HEK293T (cell line): ENCODE results near the gene GRID1.
"Not testable (repeated sequence)": the region's sequence is repeated elsewhere in the genome, so short reads cannot be mapped to it uniquely, and the experiment has no call there.

Experiments used
- CTCF ChIA-PET: fragments of 350-600 bp; formaldehyde crosslinking; extraction: SDS; loops from one replicate; lab custom pipeline; 2021; ENCODE audit warnings: antibody characterized with exemption, inconsistent platforms; lab: Yijun Ruan, JAX
- POLR2A ChIA-PET: fragments of 350-600 bp; formaldehyde crosslinking; extraction: SDS; loops from one replicate; lab custom pipeline; 2020; ENCODE audit warnings: antibody characterized with exemption, inconsistent platforms; lab: Yijun Ruan, JAX
- DNase-seq: peaks from one replicate; pipeline ENCODE4 v3.0.0; 2012; ENCODE audit warnings: mixed read lengths; ENCODE audit errors: extremely low spot score
- ARNT ChIP-seq: fragments of 450-650 bp; IDR thresholded peaks from 2 replicates; pipeline ENCODE4 v1.6.1; 2017; ENCODE audit warnings: mild to moderate bottlenecking
- BHLHE40 ChIP-seq: fragments of 450-650 bp; IDR thresholded peaks from 2 replicates; pipeline ENCODE4 v1.6.1; 2016; ENCODE audit warnings: mild to moderate bottlenecking, moderate library complexity, borderline replicate concordance
- CTBP1 ChIP-seq: fragments of 450-650 bp; IDR thresholded peaks from 2 replicates; pipeline ENCODE4 v1.6.1; 2016; ENCODE audit warnings: borderline replicate concordance
- ELF4 ChIP-seq: fragments of 450-650 bp; IDR thresholded peaks from 2 replicates; pipeline ENCODE4 v1.6.1; 2017; ENCODE audit warnings: antibody characterized with exemption
- FOXA1 ChIP-seq: fragments of 450-650 bp; IDR thresholded peaks from 2 replicates; pipeline ENCODE4 v1.6.1; 2016; ENCODE audit warnings: mild to moderate bottlenecking
- FOXK2 ChIP-seq: fragments of 450-650 bp; IDR thresholded peaks from 2 replicates; pipeline ENCODE4 v1.6.1; 2016; ENCODE audit warnings: mild to moderate bottlenecking
- FOXM1 ChIP-seq: fragments of 450-650 bp; IDR thresholded peaks from 2 replicates; pipeline ENCODE4 v1.6.1; 2017; ENCODE audit warnings: mild to moderate bottlenecking, borderline replicate concordance
- HDGF ChIP-seq: fragments of 450-650 bp; IDR thresholded peaks from 2 replicates; pipeline ENCODE4 v1.6.1; 2017; ENCODE audit warnings: antibody characterized with exemption, borderline replicate concordance
- L3MBTL2 ChIP-seq: fragments of 450-650 bp; conservative IDR thresholded peaks from 2 replicates; pipeline ENCODE4 v1.6.1; 2016; ENCODE audit warnings: mild to moderate bottlenecking
- LEF1 ChIP-seq: fragments of 450-650 bp; IDR thresholded peaks from 2 replicates; pipeline ENCODE4 v1.6.1; 2017; ENCODE audit warnings: mild to moderate bottlenecking, borderline replicate concordance
- NFRKB ChIP-seq: fragments of 450-650 bp; IDR thresholded peaks from 2 replicates; pipeline ENCODE4 v1.6.1; 2016; ENCODE audit warnings: mild to moderate bottlenecking, moderate library complexity
- SP1 ChIP-seq: fragments of 450-650 bp; IDR thresholded peaks from 2 replicates; pipeline ENCODE4 v1.6.1; 2017
- SUZ12 ChIP-seq: fragments of 450-650 bp; IDR thresholded peaks from 2 replicates; pipeline ENCODE4 v1.6.1; 2016; ENCODE audit warnings: mild to moderate bottlenecking
- TARDBP ChIP-seq: fragments of 450-650 bp; IDR thresholded peaks from 2 replicates; pipeline ENCODE4 v1.6.1; 2016
- ZNF384 ChIP-seq: fragments of 450-650 bp; IDR thresholded peaks from 2 replicates; pipeline ENCODE4 v1.6.1; 2016
- TF ChIP-seq, protein P1 (sequence below): fragments of 450-650 bp; IDR thresholded peaks from 2 replicates; pipeline ENCODE4 v1.6.1; 2016

GRID1 gene

DNA sequence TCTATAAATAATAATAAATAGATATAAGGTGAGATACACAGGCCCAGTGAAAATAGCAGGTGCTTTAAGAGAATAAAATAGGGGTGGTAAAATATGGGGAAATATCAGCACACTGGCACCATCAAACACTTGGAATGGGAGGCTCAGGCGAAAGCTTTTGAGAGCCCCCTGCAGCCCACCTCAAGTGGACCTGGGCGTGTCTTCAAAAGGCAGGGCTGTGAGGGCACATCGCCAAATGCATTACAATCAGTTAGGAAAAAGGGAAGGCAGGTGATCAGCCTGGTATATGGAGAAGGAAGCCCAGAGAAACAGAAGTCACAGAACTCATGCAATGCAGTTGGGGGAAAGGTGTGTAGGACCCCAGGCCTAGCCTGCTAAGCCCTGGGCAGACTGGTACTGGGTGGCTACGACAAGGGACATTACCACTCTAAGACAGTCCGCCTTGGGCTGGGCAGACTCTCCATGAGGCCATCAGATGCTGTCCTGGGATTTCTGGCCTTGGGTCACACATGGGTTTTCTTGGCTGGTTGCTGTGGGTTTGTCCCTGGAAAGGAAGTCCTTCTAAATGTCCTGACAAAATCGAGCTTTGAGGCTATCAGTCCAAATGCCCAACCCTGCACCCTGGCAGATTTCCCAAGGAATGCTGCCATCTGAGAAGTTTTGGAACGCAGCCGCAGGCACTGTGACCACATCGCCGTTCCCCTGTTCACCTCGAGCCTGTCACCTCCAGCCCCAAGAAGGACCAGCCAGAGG lies 330.6 kb downstream of the GRID1 start:
- ChIA-PET POLR2A (no interaction called here), CTCF (no interaction called here)
- no peak for DNase-seq
- TF ChIP-seq FOXK2 (no peak), SP1 (no peak), ARNT (no peak), BHLHE40 (no peak), NFRKB (no peak), L3MBTL2 (no peak), FOXM1 (no peak), ELF4 (no peak), LEF1 (no peak), FOXA1 (no peak), HDGF (no peak), TARDBP (no peak), SUZ12 (no peak), CTBP1 (no peak), ZNF384 (no peak)
- TF ChIP-seq, protein P1, sequence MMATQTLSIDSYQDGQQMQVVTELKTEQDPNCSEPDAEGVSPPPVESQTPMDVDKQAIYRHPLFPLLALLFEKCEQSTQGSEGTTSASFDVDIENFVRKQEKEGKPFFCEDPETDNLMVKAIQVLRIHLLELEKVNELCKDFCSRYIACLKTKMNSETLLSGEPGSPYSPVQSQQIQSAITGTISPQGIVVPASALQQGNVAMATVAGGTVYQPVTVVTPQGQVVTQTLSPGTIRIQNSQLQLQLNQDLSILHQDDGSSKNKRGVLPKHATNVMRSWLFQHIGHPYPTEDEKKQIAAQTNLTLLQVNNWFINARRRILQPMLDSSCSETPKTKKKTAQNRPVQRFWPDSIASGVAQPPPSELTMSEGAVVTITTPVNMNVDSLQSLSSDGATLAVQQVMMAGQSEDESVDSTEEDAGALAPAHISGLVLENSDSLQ, result no peak

DNA sequence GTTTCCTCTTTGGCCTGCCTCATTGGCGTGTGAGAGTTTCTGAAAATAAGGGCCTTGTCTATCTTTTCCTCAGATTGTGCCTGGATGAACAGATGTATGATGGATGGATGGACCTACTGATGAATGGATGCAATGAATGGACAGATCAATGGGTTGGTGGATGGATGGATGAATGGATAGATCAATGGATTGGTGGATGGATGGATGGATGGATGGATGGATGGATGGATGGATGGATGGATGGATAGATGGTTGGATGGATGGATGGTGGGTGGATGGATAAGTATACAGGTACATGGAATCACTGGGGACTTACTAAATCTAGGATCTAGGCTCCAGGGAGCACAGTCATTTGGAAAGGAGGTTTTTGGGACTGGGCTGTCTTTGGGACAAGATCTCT lies 331.9 kb downstream of the GRID1 start:
- POLR2A ChIA-PET, result no interaction called here
- CTCF ChIA-PET, result no interaction called here
- TF ChIP-seq ELF4, result no peak
- no peak for TF ChIP-seq FOXK2
- no peak for TF ChIP-seq L3MBTL2
- TF ChIP-seq NFRKB, result no peak
- no peak for TF ChIP-seq SUZ12
- no peak for TF ChIP-seq TARDBP
- TF ChIP-seq ARNT, result no peak
- no peak for TF ChIP-seq ZNF384
- no peak for TF ChIP-seq SP1
- TF ChIP-seq LEF1, result no peak
- no peak for TF ChIP-seq CTBP1
- DNase-seq, result no peak

DNA sequence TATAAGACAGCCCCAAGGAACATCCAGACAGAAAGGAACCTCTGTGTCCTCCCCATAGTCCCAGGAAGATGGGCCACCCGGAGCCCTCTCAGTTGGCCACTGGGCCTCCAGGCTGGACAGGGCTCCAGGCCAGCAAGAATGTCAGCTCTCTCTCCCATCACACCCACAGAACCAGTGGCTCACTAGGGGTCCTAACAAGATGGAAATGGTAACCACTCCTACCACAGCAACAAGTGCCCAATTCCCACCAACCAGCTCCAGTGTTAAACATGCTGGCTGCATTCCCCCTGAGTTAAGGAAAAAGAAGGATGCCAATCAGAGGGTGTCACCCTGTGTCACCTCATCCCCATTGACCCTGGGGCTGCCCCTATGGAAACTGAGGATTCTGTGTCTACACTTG lies 333.0 kb downstream of the GRID1 start:
- ChIA-PET POLR2A (no interaction called here), CTCF (no interaction called here)

DNA sequence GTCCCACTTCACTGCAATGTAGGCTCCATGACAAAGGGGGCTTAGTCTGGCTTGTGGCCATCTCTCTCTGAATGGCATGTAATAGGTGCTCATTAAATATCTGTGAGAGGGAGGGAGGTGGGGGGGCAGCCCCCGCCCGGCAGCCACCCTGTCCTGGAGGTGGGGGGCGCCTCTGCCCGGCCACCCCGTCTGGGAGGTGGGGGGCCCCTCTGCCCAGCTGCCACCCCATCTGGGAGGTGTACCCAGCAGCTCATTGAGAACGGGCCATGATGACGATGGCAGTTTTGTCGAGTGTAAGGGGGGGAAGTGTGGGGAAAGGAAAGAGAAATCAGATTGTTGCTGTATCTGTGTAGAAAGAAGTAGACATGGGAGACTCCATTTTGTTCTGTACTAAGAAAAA lies 334.5 kb downstream of the GRID1 start:
- CTCF ChIA-PET, POLR2A ChIA-PET, DNase-seq: not testable (repeated sequence)

More for the DNA sequence above, 333.0 kb downstream of the GRID1 start:
- TF ChIP-seq LEF1 (no peak), ARNT (no peak), BHLHE40 (no peak), L3MBTL2 (no peak), ZNF384 (no peak), CTBP1 (no peak), FOXK2 (no peak), SUZ12 (no peak), SP1 (no peak), ELF4 (no peak), NFRKB (no peak), FOXA1 (no peak), HDGF (no peak), TARDBP (no peak), FOXM1 (no peak)
- TF ChIP-seq, protein P1, result no peak
- no peak for DNase-seq

DNA sequence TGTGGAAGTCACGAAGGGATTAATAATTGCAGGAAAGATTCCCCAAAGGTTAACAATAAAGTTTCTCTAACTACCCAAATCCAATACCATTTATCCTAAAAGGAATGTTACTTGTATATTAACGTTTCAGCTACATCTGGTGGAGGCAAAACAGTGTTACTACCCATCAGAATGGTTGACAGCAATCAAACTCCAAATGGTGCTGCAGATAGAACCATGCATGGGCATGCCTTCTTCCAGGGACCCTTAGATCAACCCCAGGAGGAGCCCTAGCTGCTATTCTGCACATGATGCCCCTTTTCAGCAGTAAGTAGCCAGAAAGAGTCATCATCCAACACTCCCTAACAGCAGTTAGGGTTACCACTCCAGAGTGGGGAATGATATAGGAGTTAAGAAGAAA lies 336.3 kb downstream of the GRID1 start:
- POLR2A ChIA-PET, result no interaction called here
- CTCF ChIA-PET, result no interaction called here
- TF ChIP-seq L3MBTL2 (no peak), TARDBP (no peak), FOXK2 (no peak), ELF4 (no peak), BHLHE40 (no peak), FOXA1 (no peak), SUZ12 (no peak), NFRKB (no peak), HDGF (no peak), LEF1 (no peak), SP1 (no peak), CTBP1 (no peak), ARNT (no peak), FOXM1 (no peak), ZNF384 (no peak)
- TF ChIP-seq, protein P1, result no peak

DNA sequence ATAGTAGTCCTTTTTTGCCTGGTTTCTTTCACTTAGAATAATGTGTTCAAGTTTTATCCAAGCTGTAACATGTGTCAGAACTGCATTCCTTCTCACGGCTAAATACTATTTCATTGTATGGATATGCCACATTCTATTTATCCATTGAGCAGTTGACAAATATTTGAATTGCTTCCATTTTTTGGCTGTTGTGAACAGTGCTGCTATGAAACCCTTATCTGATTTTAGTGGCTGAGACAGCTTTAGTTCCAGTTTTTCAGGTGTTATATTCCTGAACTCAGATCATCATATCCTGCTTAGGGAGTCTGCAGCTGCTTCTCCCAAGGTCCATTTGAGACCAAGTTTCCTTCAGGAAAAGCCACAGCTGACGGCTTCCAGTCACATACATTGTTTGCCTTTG lies 339.2 kb downstream of the GRID1 start:
- DNase-seq, result no peak
- POLR2A ChIA-PET, result no interaction called here
- no peak for TF ChIP-seq FOXA1
- TF ChIP-seq FOXM1, result no peak
- no peak for TF ChIP-seq LEF1
- TF ChIP-seq BHLHE40, result no peak
- no peak for TF ChIP-seq L3MBTL2
- TF ChIP-seq, protein P1, result no peak
- TF ChIP-seq NFRKB, result no peak
- CTCF ChIA-PET, result interaction anchor here (0.6 kb wide), 1 partner anchor 112 kb away, joined by 4 read pairs; no protein-coding TSS in a partner anchor

More for the DNA sequence above, 336.3 kb downstream of the GRID1 start:
- no peak for DNase-seq
